Activated CD8-positive, alpha-beta T cell treated with anti-CD3 and anti-CD28 coated beads for 36 hours (primary cell): ENCODE data around the gene BGN. TPM values are rescaled to one million over a fixed set of nuclear protein-coding genes. Genes with fewer than 3 reads are reported as not detected.

Experiments used
- ATAC-seq: fragments of 200-7000 bp; cut with Tn5 transposase; one replicate; pipeline ENCODE4 v1.10.0; 2021; ENCODE audit warnings: mild to moderate bottlenecking, moderate library complexity
- CTCF ChIA-PET: fragments of 350-600 bp; sonication (Branson Sonifier 250); formaldehyde crosslinking; loops from one replicate; lab custom pipeline; 2021; ENCODE audit warnings: antibody characterized with exemption; lab: Charles Lee
- POLR2A ChIA-PET: fragments of 350-600 bp; sonication (Branson Sonifier 250); formaldehyde crosslinking; loops from one replicate; lab custom pipeline; 2021; ENCODE audit warnings: antibody characterized with exemption; lab: Charles Lee
- DNase-seq: peaks from one replicate; pipeline ENCODE4 v3.0.0-alpha.2; 2020
- H3K27ac Mint-ChIP-seq: one replicate; pipeline ENCODE4 v1.8.0; 2021; ENCODE audit warnings: mild to moderate bottlenecking, mixed read lengths
- H3K27me3 Mint-ChIP-seq: one replicate; pipeline ENCODE4 v1.8.0; 2021; ENCODE audit warnings: mixed read lengths
- H3K36me3 Mint-ChIP-seq: one replicate; pipeline ENCODE4 v1.8.0; 2021; ENCODE audit warnings: low read depth, mixed read lengths
- H3K4me1 Mint-ChIP-seq: one replicate; pipeline ENCODE4 v1.8.0; 2021; ENCODE audit warnings: low read depth, mixed read lengths
- H3K4me3 Mint-ChIP-seq: one replicate; pipeline ENCODE4 v1.8.0; 2021; ENCODE audit warnings: mild to moderate bottlenecking, moderate library complexity, mixed read lengths
- H3K9me3 Mint-ChIP-seq: one replicate; pipeline ENCODE4 v1.8.0; 2021; ENCODE audit warnings: mixed read lengths
- intact Hi-C: fragments of 100-400 bp; cut with micrococcal nuclease; formaldehyde crosslinking; loops from one replicate; pipeline ENCODE4 v1.10.0; 2022
- total RNA-seq, 2 experiments: library from RNA; stranded (reverse); gene quantifications; one replicate each; pipeline ENCODE4 v1.2.3, GENCODE V29; 2021
- TF ChIP-seq, protein P1 (sequence below): fragments of 200-600 bp; IDR thresholded peaks from one replicate; pipeline ENCODE4 v1.8.0; 2022; ENCODE audit warnings: antibody characterized with exemption, mild to moderate bottlenecking

The BGN gene
- total RNA-seq, 2 experiments from 2014 or later: not detected

GRCh38 chrX:153456704-153457103, 38.1 kb upstream of the BGN start:
- CTCF ChIA-PET: no interaction called here
- Mint-ChIP-seq H3K27ac (no peak overlapping the region), H3K4me1 (no peaks in the 10 kb centered on the region), H3K9me3 (no peaks in the 10 kb centered on the region), H3K27me3 (no peaks in the 10 kb centered on the region), H3K4me3 (no peak overlapping the region), H3K36me3 (peaks cover 3% of the 10 kb centered on the region)
- DNase-seq (no peak), ATAC-seq (no peak)
- intact Hi-C loops: no loop called here
- POLR2A ChIA-PET: interaction anchor here (1.1 kb wide), 1 partner anchor 11 kb away, joined by 3 read pairs; no protein-coding TSS in a partner anchor
- TF ChIP-seq, protein P1, sequence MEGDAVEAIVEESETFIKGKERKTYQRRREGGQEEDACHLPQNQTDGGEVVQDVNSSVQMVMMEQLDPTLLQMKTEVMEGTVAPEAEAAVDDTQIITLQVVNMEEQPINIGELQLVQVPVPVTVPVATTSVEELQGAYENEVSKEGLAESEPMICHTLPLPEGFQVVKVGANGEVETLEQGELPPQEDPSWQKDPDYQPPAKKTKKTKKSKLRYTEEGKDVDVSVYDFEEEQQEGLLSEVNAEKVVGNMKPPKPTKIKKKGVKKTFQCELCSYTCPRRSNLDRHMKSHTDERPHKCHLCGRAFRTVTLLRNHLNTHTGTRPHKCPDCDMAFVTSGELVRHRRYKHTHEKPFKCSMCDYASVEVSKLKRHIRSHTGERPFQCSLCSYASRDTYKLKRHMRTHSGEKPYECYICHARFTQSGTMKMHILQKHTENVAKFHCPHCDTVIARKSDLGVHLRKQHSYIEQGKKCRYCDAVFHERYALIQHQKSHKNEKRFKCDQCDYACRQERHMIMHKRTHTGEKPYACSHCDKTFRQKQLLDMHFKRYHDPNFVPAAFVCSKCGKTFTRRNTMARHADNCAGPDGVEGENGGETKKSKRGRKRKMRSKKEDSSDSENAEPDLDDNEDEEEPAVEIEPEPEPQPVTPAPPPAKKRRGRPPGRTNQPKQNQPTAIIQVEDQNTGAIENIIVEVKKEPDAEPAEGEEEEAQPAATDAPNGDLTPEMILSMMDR: no peak

- ChIA-PET POLR2A (interaction anchor here (1.1 kb wide), 1 partner anchor 10 kb away, joined by 3 read pairs; no protein-coding TSS in a partner anchor), CTCF (interaction anchor here (1.2 kb wide), 1 partner anchor 13 kb away, joined by 3 read pairs; the partner anchor contains the start of gene HAUS7)
- intact Hi-C loops: no loop called here
- TF ChIP-seq, protein P1: no peak
- Mint-ChIP-seq H3K27me3 (no peaks in the 10 kb centered on the region), H3K4me3 (no peak overlapping the region), H3K27ac (no peak overlapping the region), H3K9me3 (no peaks in the 10 kb centered on the region), H3K4me1 (no peaks in the 10 kb centered on the region), H3K36me3 (peaks cover 3% of the 10 kb centered on the region)
- DNase-seq (no peak), ATAC-seq (no peak)
Observed at GRCh38 chrX:153457136-153457825, 37.5 kb upstream of the BGN start.

GRCh38 chrX:153457827-153458466, 36.8 kb upstream of the BGN start:
- no peak overlapping the region for H3K27ac Mint-ChIP-seq

GRCh38 chrX:153458476-153458875, 36.3 kb upstream of the BGN start:
- Mint-ChIP-seq H3K4me3 (no peak overlapping the region), H3K4me1 (no peaks in the 10 kb centered on the region), H3K27ac (no peak overlapping the region), H3K36me3 (peaks cover 3% of the 10 kb centered on the region), H3K27me3 (no peaks in the 10 kb centered on the region), H3K9me3 (no peaks in the 10 kb centered on the region)
- TF ChIP-seq, protein P1: no peak
- POLR2A ChIA-PET: no interaction called here
- DNase-seq: no peak
- intact Hi-C loops: no loop called here
- CTCF ChIA-PET: interaction anchor here (1.0 kb wide), 1 partner anchor 209 kb away, joined by 3 read pairs; no protein-coding TSS in a partner anchor
- no peak for ATAC-seq

More at GRCh38 chrX:153457827-153458466, 36.8 kb upstream of the BGN start:
- intact Hi-C loops: no loop called here
- H3K36me3 Mint-ChIP-seq: peaks cover 3% of the 10 kb centered on the region
- no peak for ATAC-seq
- TF ChIP-seq, protein P1: no peak
- ChIA-PET POLR2A (no interaction called here), CTCF (interaction anchor here (1.0 to 1.2 kb wide), 2 partner anchors 13 to 210 kb away, joined by 3 read pairs; partner anchors contain the start of gene HAUS7)
- no peaks in the 10 kb centered on the region for H3K4me1 Mint-ChIP-seq
- H3K9me3 Mint-ChIP-seq: no peaks in the 10 kb centered on the region
- H3K27me3 Mint-ChIP-seq: no peaks in the 10 kb centered on the region
- no peak for DNase-seq
- H3K4me3 Mint-ChIP-seq: no peak overlapping the region
